H1 (cell line): ENCODE data around the gene MDFIC. TPM values are rescaled to one million over a fixed set of nuclear protein-coding genes. Genes with fewer than 3 reads are reported as not detected.

Experiments used
- CEBPB ChIP-seq: IDR thresholded peaks from 2 replicates; pipeline ENCODE4 v1.6.1; 2012; ENCODE audit warnings: low read depth, low read length
- polyA plus RNA-seq, 7 experiments: library from polyadenylated mRNA; depleted of rRNA in 3 of 7; stranded (reverse) in 5 of 7; unstranded in 2 of 7; fragments of >200 nt in 5 of 7; fragments of 200-250 nt in 2 of 7; gene quantifications; 1 replicate in 5 of 7; 2 replicates in 1 of 7; 4 replicates in 1 of 7; pipeline versions ENCODE4 v1.2.1 to v1.2.3, GENCODE V29; 2011 to 2013; ENCODE audit warnings: missing spikeins in 2 of 7, mixed read lengths in 2 of 7
- total RNA-seq: library from RNA; stranded (reverse); fragmentation: NEBNext Ultra II Directional; extraction: Animal tissue kit (Norgen Biotek cat#: 25700); gene quantifications from 2 replicates; pipeline ENCODE4 v1.2.1, GENCODE V29; 2021
- TF ChIP-seq, protein P1 (sequence below): fragments of 300-600 bp; sonication (generic); IDR thresholded peaks from 2 replicates; pipeline ENCODE4 v1.7.1; 2012; ENCODE audit warnings: low read length, moderate library complexity, mild to moderate bottlenecking, inconsistent platforms; ENCODE audit not compliant: insufficient replicate concordance

Gene MDFIC
- total and polyA plus RNA-seq, 2 of the 8 experiments (the other 6 are each of a cell fraction or from before 2014, with no cell fraction given): 2.3 to 11.4 TPM

DNA sequence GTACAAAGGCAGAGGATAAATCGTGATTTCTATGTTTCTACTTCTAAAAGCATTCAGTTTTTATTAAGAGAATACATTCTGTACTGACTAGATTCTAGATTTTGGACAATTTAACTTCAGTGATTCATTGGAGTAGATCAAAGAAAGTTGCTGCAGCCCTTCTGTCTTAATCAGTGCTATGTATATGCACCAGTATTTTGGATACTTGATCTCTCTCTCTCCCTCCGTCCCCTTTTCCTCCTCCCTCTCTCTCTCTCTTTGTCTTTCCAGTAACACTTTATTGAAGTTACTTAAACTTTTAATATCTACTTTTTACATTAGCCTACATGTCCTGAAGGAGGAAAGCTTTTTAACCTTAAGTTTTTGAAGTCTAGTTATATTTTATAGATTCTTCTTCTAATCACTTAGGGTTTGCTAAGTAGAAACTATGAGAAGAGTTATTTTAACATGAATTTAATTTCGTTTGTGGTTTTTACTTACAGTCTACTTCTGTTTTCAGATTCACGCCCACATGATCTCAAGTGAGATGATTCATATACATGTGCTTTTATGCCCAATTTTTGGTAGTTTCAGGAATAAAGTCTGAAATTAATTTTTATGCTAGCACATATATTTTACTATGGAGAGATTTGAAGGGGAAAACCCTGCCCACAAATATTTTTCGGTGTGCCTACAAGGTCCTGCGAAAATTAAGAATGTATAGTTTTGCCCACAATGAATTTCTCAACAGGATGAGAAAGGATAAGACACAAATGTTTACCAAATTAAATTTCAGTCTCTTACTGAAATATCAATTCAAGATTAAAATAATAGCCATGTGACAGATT lies 9.1 kb downstream of the MDFIC start (continued):
- TF ChIP-seq, protein P1, sequence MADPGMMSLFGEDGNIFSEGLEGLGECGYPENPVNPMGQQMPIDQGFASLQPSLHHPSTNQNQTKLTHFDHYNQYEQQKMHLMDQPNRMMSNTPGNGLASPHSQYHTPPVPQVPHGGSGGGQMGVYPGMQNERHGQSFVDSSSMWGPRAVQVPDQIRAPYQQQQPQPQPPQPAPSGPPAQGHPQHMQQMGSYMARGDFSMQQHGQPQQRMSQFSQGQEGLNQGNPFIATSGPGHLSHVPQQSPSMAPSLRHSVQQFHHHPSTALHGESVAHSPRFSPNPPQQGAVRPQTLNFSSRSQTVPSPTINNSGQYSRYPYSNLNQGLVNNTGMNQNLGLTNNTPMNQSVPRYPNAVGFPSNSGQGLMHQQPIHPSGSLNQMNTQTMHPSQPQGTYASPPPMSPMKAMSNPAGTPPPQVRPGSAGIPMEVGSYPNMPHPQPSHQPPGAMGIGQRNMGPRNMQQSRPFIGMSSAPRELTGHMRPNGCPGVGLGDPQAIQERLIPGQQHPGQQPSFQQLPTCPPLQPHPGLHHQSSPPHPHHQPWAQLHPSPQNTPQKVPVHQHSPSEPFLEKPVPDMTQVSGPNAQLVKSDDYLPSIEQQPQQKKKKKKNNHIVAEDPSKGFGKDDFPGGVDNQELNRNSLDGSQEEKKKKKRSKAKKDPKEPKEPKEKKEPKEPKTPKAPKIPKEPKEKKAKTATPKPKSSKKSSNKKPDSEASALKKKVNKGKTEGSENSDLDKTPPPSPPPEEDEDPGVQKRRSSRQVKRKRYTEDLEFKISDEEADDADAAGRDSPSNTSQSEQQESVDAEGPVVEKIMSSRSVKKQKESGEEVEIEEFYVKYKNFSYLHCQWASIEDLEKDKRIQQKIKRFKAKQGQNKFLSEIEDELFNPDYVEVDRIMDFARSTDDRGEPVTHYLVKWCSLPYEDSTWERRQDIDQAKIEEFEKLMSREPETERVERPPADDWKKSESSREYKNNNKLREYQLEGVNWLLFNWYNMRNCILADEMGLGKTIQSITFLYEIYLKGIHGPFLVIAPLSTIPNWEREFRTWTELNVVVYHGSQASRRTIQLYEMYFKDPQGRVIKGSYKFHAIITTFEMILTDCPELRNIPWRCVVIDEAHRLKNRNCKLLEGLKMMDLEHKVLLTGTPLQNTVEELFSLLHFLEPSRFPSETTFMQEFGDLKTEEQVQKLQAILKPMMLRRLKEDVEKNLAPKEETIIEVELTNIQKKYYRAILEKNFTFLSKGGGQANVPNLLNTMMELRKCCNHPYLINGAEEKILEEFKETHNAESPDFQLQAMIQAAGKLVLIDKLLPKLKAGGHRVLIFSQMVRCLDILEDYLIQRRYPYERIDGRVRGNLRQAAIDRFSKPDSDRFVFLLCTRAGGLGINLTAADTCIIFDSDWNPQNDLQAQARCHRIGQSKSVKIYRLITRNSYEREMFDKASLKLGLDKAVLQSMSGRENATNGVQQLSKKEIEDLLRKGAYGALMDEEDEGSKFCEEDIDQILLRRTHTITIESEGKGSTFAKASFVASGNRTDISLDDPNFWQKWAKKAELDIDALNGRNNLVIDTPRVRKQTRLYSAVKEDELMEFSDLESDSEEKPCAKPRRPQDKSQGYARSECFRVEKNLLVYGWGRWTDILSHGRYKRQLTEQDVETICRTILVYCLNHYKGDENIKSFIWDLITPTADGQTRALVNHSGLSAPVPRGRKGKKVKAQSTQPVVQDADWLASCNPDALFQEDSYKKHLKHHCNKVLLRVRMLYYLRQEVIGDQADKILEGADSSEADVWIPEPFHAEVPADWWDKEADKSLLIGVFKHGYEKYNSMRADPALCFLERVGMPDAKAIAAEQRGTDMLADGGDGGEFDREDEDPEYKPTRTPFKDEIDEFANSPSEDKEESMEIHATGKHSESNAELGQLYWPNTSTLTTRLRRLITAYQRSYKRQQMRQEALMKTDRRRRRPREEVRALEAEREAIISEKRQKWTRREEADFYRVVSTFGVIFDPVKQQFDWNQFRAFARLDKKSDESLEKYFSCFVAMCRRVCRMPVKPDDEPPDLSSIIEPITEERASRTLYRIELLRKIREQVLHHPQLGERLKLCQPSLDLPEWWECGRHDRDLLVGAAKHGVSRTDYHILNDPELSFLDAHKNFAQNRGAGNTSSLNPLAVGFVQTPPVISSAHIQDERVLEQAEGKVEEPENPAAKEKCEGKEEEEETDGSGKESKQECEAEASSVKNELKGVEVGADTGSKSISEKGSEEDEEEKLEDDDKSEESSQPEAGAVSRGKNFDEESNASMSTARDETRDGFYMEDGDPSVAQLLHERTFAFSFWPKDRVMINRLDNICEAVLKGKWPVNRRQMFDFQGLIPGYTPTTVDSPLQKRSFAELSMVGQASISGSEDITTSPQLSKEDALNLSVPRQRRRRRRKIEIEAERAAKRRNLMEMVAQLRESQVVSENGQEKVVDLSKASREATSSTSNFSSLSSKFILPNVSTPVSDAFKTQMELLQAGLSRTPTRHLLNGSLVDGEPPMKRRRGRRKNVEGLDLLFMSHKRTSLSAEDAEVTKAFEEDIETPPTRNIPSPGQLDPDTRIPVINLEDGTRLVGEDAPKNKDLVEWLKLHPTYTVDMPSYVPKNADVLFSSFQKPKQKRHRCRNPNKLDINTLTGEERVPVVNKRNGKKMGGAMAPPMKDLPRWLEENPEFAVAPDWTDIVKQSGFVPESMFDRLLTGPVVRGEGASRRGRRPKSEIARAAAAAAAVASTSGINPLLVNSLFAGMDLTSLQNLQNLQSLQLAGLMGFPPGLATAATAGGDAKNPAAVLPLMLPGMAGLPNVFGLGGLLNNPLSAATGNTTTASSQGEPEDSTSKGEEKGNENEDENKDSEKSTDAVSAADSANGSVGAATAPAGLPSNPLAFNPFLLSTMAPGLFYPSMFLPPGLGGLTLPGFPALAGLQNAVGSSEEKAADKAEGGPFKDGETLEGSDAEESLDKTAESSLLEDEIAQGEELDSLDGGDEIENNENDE: no peak
- no peak for TF ChIP-seq CEBPB
